NCI-H774 (cell line): ENCODE results near the gene CMBL.
"Not testable (repeated sequence)": the region's sequence is repeated elsewhere in the genome, so short reads cannot be mapped to it uniquely, and the experiment has no call there.

Source experiments
- DNase-seq: peaks from one replicate; lab custom pipeline; 2025; lab: John Stamatoyannopoulos, UW

Gene CMBL

GRCh38 chr5:10333154-10334006 is 25.7 kb upstream of the CMBL start:
- no peak for DNase-seq

- DNase-seq = no peak
Observed at GRCh38 chr5:10332301-10332700, 24.6 kb upstream of the CMBL start.

- peak; percentile 97 for DNase-seq
Observed at GRCh38 chr5:10331341-10331796, 23.7 kb upstream of the CMBL start.

GRCh38 chr5:10330511-10331230 is 23.0 kb upstream of the CMBL start:
- no peak for DNase-seq

GRCh38 chr5:10329820-10330481 is 22.2 kb upstream of the CMBL start:
- no peak for DNase-seq

- DNase-seq = no peak
Observed at GRCh38 chr5:10329446-10329819, 21.7 kb upstream of the CMBL start.

GRCh38 chr5:10328323-10328722 is 20.6 kb upstream of the CMBL start:
- no peak for DNase-seq

- no peak for DNase-seq
Observed at GRCh38 chr5:10324518-10325370, 17.0 kb upstream of the CMBL start.

- peak; percentile 56 for DNase-seq
Observed at GRCh38 chr5:10323588-10324488, 16.1 kb upstream of the CMBL start.

- DNase-seq = no peak
Observed at GRCh38 chr5:10321882-10322281, 14.2 kb upstream of the CMBL start.

GRCh38 chr5:10320793-10321192 is 13.1 kb upstream of the CMBL start:
- no peak for DNase-seq

- DNase-seq = no peak
Observed at GRCh38 chr5:10319202-10319851, 11.6 kb upstream of the CMBL start.

GRCh38 chr5:10317825-10318682 is 10.4 kb upstream of the CMBL start:
- no peak for DNase-seq

- DNase-seq = no peak
Observed at GRCh38 chr5:10315824-10316509, 8.3 kb upstream of the CMBL start.

GRCh38 chr5:10315201-10315600 is 7.5 kb upstream of the CMBL start:
- DNase-seq = no peak

- DNase-seq = no peak
Observed at GRCh38 chr5:10311595-10312425, 4.1 kb upstream of the CMBL start.

GRCh38 chr5:10310835-10311570 is 3.3 kb upstream of the CMBL start:
- DNase-seq = not testable (repeated sequence)
